GM12878 (cell line): ENCODE data around the gene TTF2. TPM values are rescaled to one million over a fixed set of nuclear protein-coding genes. Genes with fewer than 3 reads are reported as not detected.

Source experiments
- ATAC-seq: fragments of 200-7000 bp; cut with Tn5 transposase; 3 replicates; pipeline ENCODE4 v1.9.1; 2020; ENCODE audit warnings: mild to moderate bottlenecking, moderate library complexity
- BruUV-seq: library from RNA; stranded (reverse); fragments of 400-500 nt; replicated peaks from 2 replicates; lab custom pipeline; 2021; lab: Mats Ljungman, UMichigan
- CTCF ChIA-PET: fragments of 300-600 bp; sonication (Branson Sonifier 250); formaldehyde crosslinking; extraction: SDS; loops from one replicate; lab custom pipeline; 2021; ENCODE audit warnings: inconsistent platforms; lab: Yijun Ruan, JAX
- POLR2A ChIA-PET: fragments of 350-600 bp; formaldehyde crosslinking; extraction: SDS; loops from one replicate; lab custom pipeline; 2021; ENCODE audit warnings: inconsistent platforms; lab: Charles Lee
- RAD21 ChIA-PET: fragments of 300-600 bp; sonication (Branson Sonifier 250); formaldehyde crosslinking; loops from one replicate; lab custom pipeline; 2023; ENCODE audit warnings: antibody characterized with exemption; ENCODE audit not compliant: unreplicated experiment; lab: Charles Lee
- SMC1A ChIA-PET: fragments of 300-600 bp; sonication (Branson Sonifier 250); formaldehyde crosslinking; loops from one replicate; lab custom pipeline; 2023; ENCODE audit not compliant: unreplicated experiment, uncharacterized antibody; lab: Charles Lee
- DNase-seq: peaks from one replicate; pipeline ENCODE4 v3.0.0-alpha.2; 2011; ENCODE audit warnings: low read depth, low spot score
- FAIRE-seq: peaks from 3 replicates; lab custom pipeline; 2011; peaks lifted over from hg19 to GRCh38; lab: Jason Lieb, UNC
- H2AFZ ChIP-seq: 2 replicates; pipeline ENCODE4 v1.6.0; 2011; ENCODE audit warnings: low read depth, low read length, control low read depth; ENCODE audit not compliant: control insufficient read depth
- H3K27ac ChIP-seq: 2 replicates; pipeline ENCODE4 v1.5.1; 2011; ENCODE audit warnings: control low read depth; ENCODE audit not compliant: control insufficient read depth, insufficient read depth
- H3K27me3 ChIP-seq, 2 experiments: replicated peaks in 1 of 2; 2 replicates each; pipeline versions ENCODE4 v1.6.0 to v1.6.1; 2011; ENCODE audit warnings: low read length in 1 of 2; ENCODE audit not compliant: control insufficient read depth in 2 of 2, insufficient read depth in 2 of 2
- H3K36me3 ChIP-seq, 2 experiments: 2 replicates each; pipeline ENCODE4 v1.5.1; 2011; ENCODE audit warnings: low read length in 1 of 2; ENCODE audit not compliant: control insufficient read depth in 2 of 2, insufficient read depth in 2 of 2
- H3K4me1 ChIP-seq: 2 replicates; pipeline ENCODE4 v1.6.1; 2011; ENCODE audit warnings: mild to moderate bottlenecking, low read length, moderate library complexity, mixed read lengths; ENCODE audit not compliant: control insufficient read depth, insufficient read depth
- H3K4me2 ChIP-seq: 2 replicates; pipeline ENCODE4 v1.6.0; 2011; ENCODE audit warnings: control low read depth; ENCODE audit not compliant: control insufficient read depth, insufficient read depth
- H3K4me3 ChIP-seq: fragments of 200-600 bp; sonication (generic); 2 replicates; pipeline ENCODE4 v1.5.1; 2016
- H3K79me2 ChIP-seq: 2 replicates; pipeline ENCODE4 v1.6.0; 2011; ENCODE audit warnings: low read length; ENCODE audit not compliant: control insufficient read depth, insufficient read depth
- H3K9ac ChIP-seq: 2 replicates; pipeline ENCODE4 v1.8.0; 2011; ENCODE audit warnings: low read length, control low read depth, mixed read lengths; ENCODE audit not compliant: control insufficient read depth, insufficient read depth
- H3K9me3 ChIP-seq: replicated peaks from 3 replicates; pipeline ENCODE4 v1.5.1; 2011; ENCODE audit warnings: mild to moderate bottlenecking, low read length; ENCODE audit not compliant: control insufficient read depth, insufficient read depth
- H4K20me1 ChIP-seq: 2 replicates; pipeline ENCODE4 v1.6.0; 2011; ENCODE audit not compliant: control insufficient read depth, insufficient read depth
- CTCF ChIP-seq, 3 experiments: IDR thresholded peaks in 2 of 3; conservative IDR thresholded peaks in 1 of 3; 2 replicates each; pipeline ENCODE4 v1.5.1; 2011; ENCODE audit warnings: low read depth in 3 of 3, low read length in 3 of 3, mild to moderate bottlenecking in 3 of 3, control low read depth in 2 of 3, moderate library complexity in 2 of 3, inconsistent platforms in 1 of 3, mixed read lengths in 1 of 3; ENCODE audit not compliant: control insufficient read depth in 2 of 3, insufficient read depth in 1 of 3; ENCODE audit errors: extremely low read depth in 1 of 3
- ESRRA ChIP-seq: IDR thresholded peaks from 2 replicates; pipeline ENCODE4 v1.6.1; 2012; ENCODE audit warnings: mild to moderate bottlenecking, low read length, improper control_type of control experiment
- RBBP5 ChIP-seq: fragments of 200-600 bp; sonication (generic); conservative IDR thresholded peaks from 2 replicates; pipeline ENCODE4 v1.6.1; 2016
- WGBS: methylation state at CpG from one replicate; pipeline ENCODE4 v1.1.6; 2016; ENCODE audit warnings: low lambda C conversion rate; ENCODE audit not compliant: insufficient replicate concordance, insufficient coverage; ENCODE audit errors: missing lambda C conversion rate; 5-methylcytosine and 5-hydroxymethylcytosine counted together
- in situ Hi-C: fragments of 300-500 bp; cut with MboI; formaldehyde crosslinking; loops from 9 replicates; pipeline ENCODE4 v1.14.3; 2018; ENCODE audit warnings: mixed read lengths
- intact Hi-C: fragments of 100-400 bp; cut with micrococcal nuclease; formaldehyde crosslinking; loops from one replicate; pipeline ENCODE4 v1.14.2; 2022; ENCODE audit not compliant: unreplicated experiment
- polyA plus RNA-seq, 11 experiments: library from polyadenylated mRNA; depleted of rRNA in 4 of 11; unstranded in 6 of 11; stranded (reverse) in 5 of 11; fragments of >200 nt; fragmentation: Nextera tagmentation in 4 of 11; fragmentation: Illumina TruSeq in 1 of 11; extraction: Ambion mirVana in 4 of 11; extraction: Trizol in 1 of 11; gene quantifications; 1 replicate in 1 of 11; 2 replicates in 10 of 11; pipeline versions ENCODE4 v1.2.1 to v1.2.3, GENCODE V29; 2011 to 2016; ENCODE audit warnings: inconsistent platforms in 2 of 11, missing spikeins in 2 of 11, low read depth in 1 of 11
- total RNA-seq, 4 experiments: library from RNA; depleted of rRNA in 3 of 4; stranded (reverse); fragments of >200 nt in 3 of 4; fragmentation: Illumina TruSeq in 1 of 4; extraction: Trizol in 1 of 4; gene quantifications; 2 replicates each; pipeline versions ENCODE4 v1.2.1 to v1.2.3, GENCODE V29; 2013 to 2021

TTF2 gene
- total and polyA plus RNA-seq, 10 of the 15 experiments (the other 5 are each of a cell fraction or from before 2014, with no cell fraction given), result 17.7 to 134 (median 78.2) TPM

GRCh38 chr1:117069220-117069844, 9.2 kb downstream of the TTF2 start:
- peaks cover 62% of the 10 kb centered on the region for H3K79me2 ChIP-seq

More at GRCh38 chr1:117069220-117069844, 9.2 kb downstream of the TTF2 start:
- H2AFZ ChIP-seq, result no peak overlapping the region
- no peak for FAIRE-seq
- H3K36me3 ChIP-seq, result peaks cover 0 to 13% of the 10 kb centered on the region in 2 experiments
- peak overlapping the region; percentile 58 for H3K27ac ChIP-seq
- H3K27me3 ChIP-seq, result no peaks in the 10 kb centered on the region
- in situ Hi-C loops, result no loop called here
- WGBS, result 85% methylated on average over 4 of the region's 4 CpGs
- H3K9ac ChIP-seq, result no peak overlapping the region
- TF ChIP-seq CTCF (IDR thresholded peaks at IDR 0.05 in 2 of 3, conservative IDR thresholded peaks at IDR 0.05 in 1 of 3; ENCODE audit: control insufficient read depth in 2 of 3, extremely low read depth in 1 of 3, insufficient read depth in 1 of 3, low read depth in 3 of 3, low read length in 3 of 3) (peak; percentile 8 to 32 (median 31); a peak in 4 of 6 replicates), ESRRA (peak; percentile 93), RBBP5 (no peak)
- TF ChIP-seq, all 136 proteins: peak for 2
- SMC1A ChIA-PET, result interaction anchor here (1.1 to 6.9 kb wide), 7 partner anchors 9 to 134 kb away, joined by 3 to 49 read pairs (median 8); partner anchors contain the start of gene TTF2
- Histone ChIP-seq H3K4me1 (peaks cover 12% of the 10 kb centered on the region), H3K4me2 (peak overlapping the region; percentile 49; the same call in 1 of the 2 replicates), H3K4me3 (peak overlapping the region; percentile 5; the same call in 1 of the 2 replicates), H3K9me3 (no peaks in the 10 kb centered on the region), H4K20me1 (peaks cover 2% of the 10 kb centered on the region; the same call in 1 of the 2 replicates)
- BruUV-seq, result TSS peak; percentile 99
- CTCF ChIA-PET, result interaction anchor here (0.7 to 9.1 kb wide), 12 partner anchors 9 to 495 kb away, joined by 4 to 167 read pairs (median 8); partner anchors contain the start of gene TTF2
- DNase-seq (no peak), ATAC-seq (peak; percentile 50)
- POLR2A ChIA-PET, result interaction anchor here (1.9 kb wide), 1 partner anchor 59 kb away, joined by 7 read pairs; no protein-coding TSS in a partner anchor
- RAD21 ChIA-PET, result interaction anchor here (0.9 to 6.3 kb wide), 5 partner anchors 9 to 332 kb away, joined by 3 to 53 read pairs (median 6); partner anchors contain the start of genes CD101 and TTF2
- intact Hi-C loops, result loop anchor here (2.0 to 10.0 kb wide), 3 partner anchors 59 to 295 kb away; partner anchors contain the start of gene MAN1A2
